BE2C (cell line): ENCODE results near the gene POSTN.

Source experiments
- DNase-seq: peaks from one replicate; pipeline ENCODE4 v3.0.0-alpha.2; 2020
- H3K27me3 ChIP-seq: fragments of 250-450 bp; sonication (Bioruptor Pico); 2 replicates; pipeline ENCODE4 v1.5.1; 2020; ENCODE audit warnings: mild to moderate bottlenecking
- H3K36me3 ChIP-seq: fragments of 250-450 bp; sonication (Bioruptor Pico); 2 replicates; pipeline ENCODE4 v1.5.1; 2020; ENCODE audit warnings: mild to moderate bottlenecking
- H3K4me1 ChIP-seq: fragments of 250-450 bp; sonication (Bioruptor Pico); 2 replicates; pipeline ENCODE4 v1.5.1; 2020
- H3K4me3 ChIP-seq: 2 replicates; pipeline ENCODE4 v1.5.1; 2011; ENCODE audit warnings: low read depth, low read length
- H3K9me3 ChIP-seq: fragments of 250-450 bp; sonication (Bioruptor Pico); 2 replicates; pipeline ENCODE4 v1.5.1; 2020
- TF ChIP-seq, protein P1 (sequence below): IDR thresholded peaks from 2 replicates; pipeline ENCODE4 v1.5.1; 2012; ENCODE audit warnings: mild to moderate bottlenecking, low read depth, low read length

POSTN gene

DNA sequence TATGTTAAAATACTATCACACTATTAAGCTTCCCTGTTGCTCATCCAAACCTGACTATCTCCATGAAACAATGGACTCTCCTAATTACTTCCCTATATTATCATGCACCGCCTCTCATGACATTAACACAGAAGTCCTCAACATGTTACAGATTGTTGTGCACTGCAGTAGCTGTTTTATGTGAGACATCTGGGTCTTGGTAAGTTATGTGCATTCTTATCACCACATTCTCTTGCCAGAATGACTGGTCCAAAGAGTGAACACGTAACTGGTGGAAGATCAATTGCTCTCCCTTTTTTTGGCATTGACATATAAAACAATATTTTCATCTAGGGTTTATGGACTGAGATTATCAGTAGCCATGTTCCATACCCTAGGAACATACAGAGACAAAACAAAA is 59.4 kb downstream of the POSTN start:
- Histone ChIP-seq H3K9me3 (no peaks in the 10 kb centered on the region), H3K36me3 (no peaks in the 10 kb centered on the region), H3K4me3 (no peak overlapping the region), H3K27me3 (no peaks in the 10 kb centered on the region), H3K4me1 (no peaks in the 10 kb centered on the region)
- TF ChIP-seq, protein P1, sequence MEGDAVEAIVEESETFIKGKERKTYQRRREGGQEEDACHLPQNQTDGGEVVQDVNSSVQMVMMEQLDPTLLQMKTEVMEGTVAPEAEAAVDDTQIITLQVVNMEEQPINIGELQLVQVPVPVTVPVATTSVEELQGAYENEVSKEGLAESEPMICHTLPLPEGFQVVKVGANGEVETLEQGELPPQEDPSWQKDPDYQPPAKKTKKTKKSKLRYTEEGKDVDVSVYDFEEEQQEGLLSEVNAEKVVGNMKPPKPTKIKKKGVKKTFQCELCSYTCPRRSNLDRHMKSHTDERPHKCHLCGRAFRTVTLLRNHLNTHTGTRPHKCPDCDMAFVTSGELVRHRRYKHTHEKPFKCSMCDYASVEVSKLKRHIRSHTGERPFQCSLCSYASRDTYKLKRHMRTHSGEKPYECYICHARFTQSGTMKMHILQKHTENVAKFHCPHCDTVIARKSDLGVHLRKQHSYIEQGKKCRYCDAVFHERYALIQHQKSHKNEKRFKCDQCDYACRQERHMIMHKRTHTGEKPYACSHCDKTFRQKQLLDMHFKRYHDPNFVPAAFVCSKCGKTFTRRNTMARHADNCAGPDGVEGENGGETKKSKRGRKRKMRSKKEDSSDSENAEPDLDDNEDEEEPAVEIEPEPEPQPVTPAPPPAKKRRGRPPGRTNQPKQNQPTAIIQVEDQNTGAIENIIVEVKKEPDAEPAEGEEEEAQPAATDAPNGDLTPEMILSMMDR = no peak
- no peak for DNase-seq

DNA sequence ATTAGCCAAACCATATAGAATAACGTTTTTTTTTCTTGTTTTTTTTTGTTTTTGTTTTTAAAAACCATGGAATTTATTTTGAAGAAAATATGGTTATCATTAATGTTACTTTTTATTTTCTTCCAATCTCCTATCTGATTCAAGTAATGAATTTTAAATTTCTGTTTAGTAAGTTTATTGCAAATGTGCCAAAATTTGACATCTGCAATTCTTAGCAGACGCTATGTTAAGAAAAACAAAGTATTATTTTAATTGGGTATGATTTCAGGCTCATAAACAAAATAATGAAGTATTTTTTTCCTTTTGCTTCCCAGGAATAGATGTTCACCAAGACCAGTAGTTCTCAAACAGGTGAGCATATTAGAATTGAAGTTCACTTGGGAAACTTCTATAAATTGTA is 63.1 kb downstream of the POSTN start:
- Histone ChIP-seq H3K4me1 (no peaks in the 10 kb centered on the region), H3K4me3 (no peak overlapping the region), H3K27me3 (no peaks in the 10 kb centered on the region), H3K9me3 (no peaks in the 10 kb centered on the region), H3K36me3 (no peaks in the 10 kb centered on the region)
- TF ChIP-seq, protein P1 = no peak
- DNase-seq = no peak

DNA sequence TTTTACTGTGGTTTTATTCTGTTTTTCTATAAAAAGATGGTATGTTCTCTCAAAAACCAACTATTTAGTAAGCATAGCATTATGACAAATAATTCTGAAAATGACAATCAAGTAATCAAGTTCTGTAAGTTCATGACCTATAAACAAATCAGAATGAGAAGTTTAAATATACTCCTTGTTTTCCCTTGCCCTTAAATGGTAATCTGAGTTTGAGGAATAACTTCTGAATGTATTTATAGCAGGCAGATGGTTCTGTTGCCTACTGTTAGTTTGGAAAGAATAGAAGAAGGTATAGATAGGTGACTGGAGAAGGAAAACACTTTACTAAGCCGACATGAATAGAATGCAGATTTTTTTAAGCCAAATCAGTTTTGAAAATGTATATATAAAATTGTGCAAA is 63.9 kb downstream of the POSTN start:
- H3K36me3 ChIP-seq = no peaks in the 10 kb centered on the region
- DNase-seq = no peak
- no peak overlapping the region for H3K4me3 ChIP-seq
- TF ChIP-seq, protein P1 = no peak
- no peaks in the 10 kb centered on the region for H3K4me1 ChIP-seq
- H3K9me3 ChIP-seq = no peaks in the 10 kb centered on the region
- H3K27me3 ChIP-seq = no peaks in the 10 kb centered on the region

DNA sequence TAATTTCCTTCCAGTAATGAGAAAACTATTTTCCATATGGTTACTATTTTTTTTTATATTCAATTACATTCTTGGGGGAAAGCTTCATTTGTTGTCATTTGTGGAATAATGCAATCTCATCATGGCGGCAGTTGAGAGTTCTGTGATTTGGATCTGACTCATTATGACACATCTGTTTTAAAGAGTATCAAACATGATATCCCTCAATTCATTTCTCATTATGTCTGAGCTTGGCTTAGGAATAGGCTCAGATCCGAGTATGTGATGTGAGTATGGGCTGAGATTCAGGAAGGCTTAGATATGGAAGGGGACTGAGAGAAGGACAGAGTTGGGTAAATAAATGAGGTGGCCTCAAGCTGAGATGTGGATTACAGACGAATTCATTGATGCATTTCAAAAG is 64.4 kb downstream of the POSTN start:
- no peaks in the 10 kb centered on the region for H3K27me3 ChIP-seq
- H3K4me1 ChIP-seq = no peaks in the 10 kb centered on the region
- H3K4me3 ChIP-seq = no peak overlapping the region
- TF ChIP-seq, protein P1 = no peak
- no peak for DNase-seq
- no peaks in the 10 kb centered on the region for H3K9me3 ChIP-seq
- no peaks in the 10 kb centered on the region for H3K36me3 ChIP-seq

DNA sequence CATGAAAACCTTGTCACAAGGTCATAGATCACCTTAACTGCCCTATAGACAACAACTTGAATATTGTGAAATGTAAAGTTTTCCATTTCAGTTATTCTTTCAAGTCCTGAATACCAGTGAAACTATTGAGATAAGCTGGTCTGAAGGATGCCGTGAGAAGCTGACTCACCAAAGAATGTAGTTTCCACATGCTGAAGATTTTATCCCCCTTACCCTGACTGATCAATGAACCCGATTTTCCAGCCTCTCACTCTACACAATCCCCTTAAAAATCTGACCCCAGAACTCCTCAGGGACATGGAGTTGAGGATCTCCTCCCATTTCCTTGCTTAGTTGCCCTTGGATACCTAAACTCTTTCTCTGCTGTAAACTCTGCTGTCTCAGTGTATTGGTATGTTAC is 67.5 kb downstream of the POSTN start:
- DNase-seq = no peak
- TF ChIP-seq, protein P1 = no peak
- no peaks in the 10 kb centered on the region for H3K36me3 ChIP-seq
- no peaks in the 10 kb centered on the region for H3K27me3 ChIP-seq
- H3K9me3 ChIP-seq = no peaks in the 10 kb centered on the region
- H3K4me1 ChIP-seq = no peaks in the 10 kb centered on the region
- H3K4me3 ChIP-seq = no peak overlapping the region

DNA sequence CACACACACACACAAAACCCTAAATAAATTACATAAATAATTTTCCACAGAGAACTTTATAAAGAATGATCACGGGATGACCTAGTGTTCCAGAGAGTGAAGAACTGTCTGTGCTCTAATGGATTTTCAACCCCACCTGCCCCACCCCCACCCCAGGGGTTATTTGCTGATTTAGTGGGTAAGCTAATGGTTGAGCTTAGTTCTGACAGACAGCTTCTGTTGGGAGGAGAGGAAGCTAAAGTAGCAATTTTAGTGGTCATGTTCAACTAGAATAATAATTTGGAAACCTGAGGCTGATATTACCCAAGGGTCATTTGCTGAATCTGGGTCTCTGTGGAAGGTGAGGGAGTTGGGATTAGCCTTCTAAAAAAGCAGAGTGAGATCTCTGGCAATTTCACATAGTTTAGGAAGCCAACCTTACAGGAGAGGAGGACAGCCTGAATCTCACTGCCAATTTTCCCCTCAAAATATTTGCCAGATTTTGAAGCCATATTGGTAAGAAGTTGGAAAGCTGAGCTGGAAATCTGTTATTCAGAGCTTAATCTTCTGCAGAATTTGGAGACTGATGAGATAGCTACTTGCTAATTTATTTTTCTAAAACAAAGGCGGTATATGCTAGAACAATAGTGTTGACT is 68.7 kb downstream of the POSTN start:
- no peak overlapping the region for H3K4me3 ChIP-seq
- no peak for DNase-seq
- H3K36me3 ChIP-seq = no peaks in the 10 kb centered on the region
- TF ChIP-seq, protein P1 = no peak
- no peaks in the 10 kb centered on the region for H3K27me3 ChIP-seq
- H3K4me1 ChIP-seq = no peaks in the 10 kb centered on the region
- no peaks in the 10 kb centered on the region for H3K9me3 ChIP-seq
